ENCODE results near the gene MGST3.

GRCh38 chr1:165644064-165644735 is 13.2 kb downstream of the MGST3 start:
- no peak for TF ChIP-seq ZBTB33 (IDR thresholded peaks at IDR 0.05; ENCODE audit: borderline replicate concordance, low read depth)
- no peak for TF ChIP-seq YY1 (IDR thresholded peaks at IDR 0.05; ENCODE audit: low read depth)
- TF ChIP-seq EP300 (IDR thresholded peaks at IDR 0.05; ENCODE audit: borderline replicate concordance in 1 of 2, low read depth in 1 of 2, low read length in 1 of 2), result no peak
- no peak for TF ChIP-seq JUND (IDR thresholded peaks at IDR 0.05)
- no peak for TF ChIP-seq CTCF (IDR thresholded peaks at IDR 0.05)
- TF ChIP-seq EZH2phosphoT487 (IDR thresholded peaks at IDR 0.05; ENCODE audit: borderline replicate concordance, low read depth), result no peak
- TF ChIP-seq TCF12 (IDR thresholded peaks at IDR 0.05), result no peak
- TF ChIP-seq REST (IDR thresholded peaks at IDR 0.05; ENCODE audit: low read depth, low read length), result no peak
- no peak for TF ChIP-seq POLR2AphosphoS5 (IDR thresholded peaks at IDR 0.05; ENCODE audit: low read depth, low read length)
- no peak for TF ChIP-seq FOXM1 (IDR thresholded peaks at IDR 0.05; ENCODE audit: low read depth)
- no peak for TF ChIP-seq TAF1 (IDR thresholded peaks at IDR 0.05; ENCODE audit: borderline replicate concordance, low read depth, low read length)
